Upper lobe of right lung (tissue), 1 donor: Measurements from ENCODE around the gene DRC1. TPM values are rescaled to one million over a fixed set of nuclear protein-coding genes. Genes with fewer than 3 reads are reported as not detected.

Source experiments
- ATAC-seq: fragments of 200-7000 bp; cut with Tn5 transposase; one replicate; pipeline ENCODE4 v1.9.1; 2020; ENCODE audit warnings: mild to moderate bottlenecking, moderate library complexity
- DNase-seq: peaks from one replicate; pipeline ENCODE4 v3.0.0-alpha.2; 2020
- H3K27ac ChIP-seq: fragments of 200-600 bp; one replicate; pipeline ENCODE4 v1.8.0; 2022
- H3K27me3 ChIP-seq: fragments of 200-600 bp; one replicate; pipeline ENCODE4 v1.8.0; 2022; ENCODE audit warnings: mild to moderate bottlenecking
- H3K36me3 ChIP-seq: fragments of 200-600 bp; one replicate; pipeline ENCODE4 v1.8.0; 2022
- H3K4me1 ChIP-seq: fragments of 200-600 bp; one replicate; pipeline ENCODE4 v1.8.0; 2022
- H3K4me3 ChIP-seq: fragments of 200-600 bp; one replicate; pipeline ENCODE4 v1.8.0; 2022; ENCODE audit warnings: mild to moderate bottlenecking
- H3K9me3 ChIP-seq: fragments of 200-600 bp; one replicate; pipeline ENCODE4 v1.8.0; 2022
- intact Hi-C: fragments of 100-400 bp; cut with DNase I; formaldehyde crosslinking; loops from one replicate; pipeline ENCODE4 v1.11.0; 2022
- total RNA-seq: library from RNA; stranded (reverse); fragmentation: NEBNext Ultra II Directional; extraction: Animal tissue kit (Norgen Biotek cat#: 25700); gene quantifications from one replicate; pipeline ENCODE4 v1.2.1, GENCODE V29; 2021
- TF ChIP-seq, protein P1 (sequence below): fragments of 200-600 bp; IDR thresholded peaks from one replicate; pipeline ENCODE4 v1.8.0; 2022; ENCODE audit warnings: antibody characterized with exemption
- donor health status: DM: no; HTN: yes; CAD: no; lungs with severe emphysema.

DRC1 gene
- total RNA-seq, 1 donor from 2014 or later = not detected

DNA sequence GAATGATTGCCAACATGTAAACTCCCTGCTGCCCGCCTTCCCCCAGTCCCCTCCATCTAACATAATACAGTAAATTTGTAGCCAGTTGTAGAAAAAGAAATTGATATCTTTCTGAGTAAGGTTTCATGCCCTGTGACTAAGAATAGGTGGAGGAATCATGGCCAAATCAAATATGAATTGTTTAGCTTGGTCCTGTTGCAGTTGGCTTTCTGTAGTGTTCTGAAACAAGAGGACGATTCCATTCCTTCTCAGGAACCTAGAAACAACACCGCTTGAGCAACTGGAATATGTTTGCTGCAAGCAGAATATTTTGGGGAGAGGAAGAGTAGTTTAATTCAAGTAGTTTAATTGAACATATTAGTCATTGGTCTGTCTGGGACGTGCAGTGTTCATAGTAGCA is 7.0 kb upstream of the DRC1 start:
- H3K36me3 ChIP-seq = peaks cover 17% of the 10 kb centered on the region
- ATAC-seq (no peak), DNase-seq (no peak)
- no peaks in the 10 kb centered on the region for H3K4me1 ChIP-seq
- no peak overlapping the region for H3K4me3 ChIP-seq
- intact Hi-C loops = no loop called here
- H3K9me3 ChIP-seq = no peaks in the 10 kb centered on the region
- TF ChIP-seq, protein P1, sequence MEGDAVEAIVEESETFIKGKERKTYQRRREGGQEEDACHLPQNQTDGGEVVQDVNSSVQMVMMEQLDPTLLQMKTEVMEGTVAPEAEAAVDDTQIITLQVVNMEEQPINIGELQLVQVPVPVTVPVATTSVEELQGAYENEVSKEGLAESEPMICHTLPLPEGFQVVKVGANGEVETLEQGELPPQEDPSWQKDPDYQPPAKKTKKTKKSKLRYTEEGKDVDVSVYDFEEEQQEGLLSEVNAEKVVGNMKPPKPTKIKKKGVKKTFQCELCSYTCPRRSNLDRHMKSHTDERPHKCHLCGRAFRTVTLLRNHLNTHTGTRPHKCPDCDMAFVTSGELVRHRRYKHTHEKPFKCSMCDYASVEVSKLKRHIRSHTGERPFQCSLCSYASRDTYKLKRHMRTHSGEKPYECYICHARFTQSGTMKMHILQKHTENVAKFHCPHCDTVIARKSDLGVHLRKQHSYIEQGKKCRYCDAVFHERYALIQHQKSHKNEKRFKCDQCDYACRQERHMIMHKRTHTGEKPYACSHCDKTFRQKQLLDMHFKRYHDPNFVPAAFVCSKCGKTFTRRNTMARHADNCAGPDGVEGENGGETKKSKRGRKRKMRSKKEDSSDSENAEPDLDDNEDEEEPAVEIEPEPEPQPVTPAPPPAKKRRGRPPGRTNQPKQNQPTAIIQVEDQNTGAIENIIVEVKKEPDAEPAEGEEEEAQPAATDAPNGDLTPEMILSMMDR = no peak
- no peaks in the 10 kb centered on the region for H3K27me3 ChIP-seq
- no peak overlapping the region for H3K27ac ChIP-seq

DNA sequence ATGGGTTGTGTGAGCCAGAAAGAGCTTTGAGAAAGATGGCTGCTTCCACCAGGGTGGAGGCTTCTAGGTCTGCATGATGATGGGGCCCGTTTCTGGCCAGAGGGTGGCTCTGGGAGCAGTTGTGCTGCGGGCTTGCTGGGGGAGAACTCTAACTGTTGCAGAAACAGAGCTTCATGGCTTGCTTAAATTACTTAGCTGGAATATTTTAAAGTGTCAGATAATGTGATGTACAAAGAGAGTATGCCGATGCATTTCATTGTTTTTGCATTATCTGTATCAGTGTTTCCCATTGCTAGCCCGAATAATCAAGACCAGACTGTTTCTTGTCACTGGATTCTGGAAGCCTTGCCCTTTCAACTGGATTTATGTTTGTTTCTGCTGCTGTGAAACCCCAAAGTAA is 6.3 kb upstream of the DRC1 start:
- H3K4me1 ChIP-seq = no peaks in the 10 kb centered on the region
- no peak overlapping the region for H3K27ac ChIP-seq
- H3K9me3 ChIP-seq = no peaks in the 10 kb centered on the region
- TF ChIP-seq, protein P1 = no peak
- H3K36me3 ChIP-seq = peaks cover 10% of the 10 kb centered on the region
- intact Hi-C loops = no loop called here
- DNase-seq (no peak), ATAC-seq (no peak)
- H3K4me3 ChIP-seq = no peak overlapping the region
- H3K27me3 ChIP-seq = no peaks in the 10 kb centered on the region

DNA sequence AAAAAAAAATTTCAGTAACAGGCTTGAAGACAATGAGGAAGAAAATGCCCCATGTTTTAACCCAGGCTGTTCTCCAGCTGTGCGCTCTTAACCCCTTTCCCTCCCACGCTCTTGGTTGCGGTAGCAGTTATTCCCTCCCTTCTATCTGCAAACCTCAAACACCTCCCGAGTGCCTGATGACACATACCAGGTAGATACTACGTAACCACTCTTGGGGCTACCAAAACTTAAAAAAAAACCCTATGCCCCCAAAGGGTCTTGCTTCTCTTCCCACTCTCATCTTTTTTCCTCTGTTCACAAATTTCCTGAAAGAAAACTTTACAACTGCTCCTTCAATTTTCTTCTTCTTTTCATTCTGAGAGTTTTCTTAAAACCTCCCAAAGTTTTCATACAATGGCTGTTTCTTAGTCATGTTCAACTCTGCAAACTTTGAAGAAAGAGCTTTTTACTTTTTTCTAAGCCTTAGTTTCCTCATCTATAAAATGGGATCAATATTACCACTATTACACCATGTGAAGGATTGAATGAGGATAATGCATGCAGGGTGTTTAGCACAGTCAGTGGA is 4.9 kb upstream of the DRC1 start:
- ATAC-seq = no peak
- TF ChIP-seq, protein P1 = no peak

DNA sequence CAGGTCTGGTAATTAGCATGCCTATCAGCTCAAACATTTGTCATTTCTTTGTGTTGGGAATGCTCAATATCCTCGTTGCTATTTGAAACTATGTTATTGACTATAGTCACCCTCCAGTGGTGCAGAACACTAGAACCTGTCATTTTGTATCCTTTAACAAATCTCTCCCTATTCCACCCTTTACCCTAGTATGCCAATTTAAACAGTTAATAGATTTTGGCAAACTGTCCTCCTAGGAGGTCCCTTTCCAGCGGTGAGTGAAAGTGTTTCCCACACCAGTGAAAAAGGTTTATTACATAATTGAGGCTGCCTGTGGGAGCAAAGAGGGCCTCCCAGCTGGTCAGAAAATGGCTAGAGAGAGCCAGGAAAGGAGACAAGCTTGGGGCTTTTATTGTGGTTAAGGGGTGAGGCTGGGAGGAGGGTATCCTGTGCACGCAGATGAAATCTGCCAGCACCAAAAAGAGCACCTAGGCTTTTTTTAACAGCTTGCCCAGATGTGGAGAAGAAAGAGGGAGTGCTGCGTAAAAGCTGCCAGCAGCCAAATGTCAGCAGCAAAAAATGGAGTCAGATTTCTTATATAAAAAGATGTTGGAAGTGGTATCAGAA is 1.8 kb upstream of the DRC1 start:
- Histone ChIP-seq H3K9me3 (no peaks in the 10 kb centered on the region), H3K27me3 (peaks cover 10% of the 10 kb centered on the region), H3K4me3 (no peak overlapping the region), H3K36me3 (no peaks in the 10 kb centered on the region), H3K27ac (no peak overlapping the region), H3K4me1 (peaks cover 7% of the 10 kb centered on the region)
- intact Hi-C loops = no loop called here
- DNase-seq = no peak
- ATAC-seq = no peak
- TF ChIP-seq, protein P1 = no peak

More for the DNA sequence above, 4.9 kb upstream of the DRC1 start:
- no peak for DNase-seq
- no peaks in the 10 kb centered on the region for H3K9me3 ChIP-seq
- no peak overlapping the region for H3K4me3 ChIP-seq
- H3K4me1 ChIP-seq = peaks cover 3% of the 10 kb centered on the region
- intact Hi-C loops = no loop called here
- peaks cover 8% of the 10 kb centered on the region for H3K36me3 ChIP-seq
- no peak overlapping the region for H3K27ac ChIP-seq
- peaks cover 4% of the 10 kb centered on the region for H3K27me3 ChIP-seq

DNA sequence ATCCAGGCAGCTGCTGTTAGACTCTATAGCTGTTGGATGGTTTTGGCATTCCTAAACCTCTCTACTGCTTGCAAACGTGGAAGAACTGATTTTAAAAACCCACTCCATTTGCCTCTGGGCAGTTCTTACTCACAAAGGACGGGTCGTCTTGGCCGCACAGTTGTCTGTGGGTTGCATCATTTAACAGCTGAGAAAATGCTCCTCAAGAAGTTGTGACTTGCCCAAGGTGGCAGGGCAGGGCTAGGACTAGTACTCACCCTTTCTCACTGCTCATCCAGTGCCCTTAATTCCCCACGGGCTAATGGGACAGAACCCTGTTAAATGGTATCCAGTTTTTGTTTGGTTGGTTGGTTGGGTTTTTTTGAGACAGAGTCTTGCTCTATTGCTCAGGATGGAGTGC is 997 bp upstream of the DRC1 start:
- Histone ChIP-seq H3K4me1 (peaks cover 7% of the 10 kb centered on the region), H3K27ac (no peak overlapping the region), H3K4me3 (no peak overlapping the region), H3K36me3 (no peaks in the 10 kb centered on the region), H3K9me3 (no peaks in the 10 kb centered on the region), H3K27me3 (peaks cover 10% of the 10 kb centered on the region)
- DNase-seq (no peak), ATAC-seq (no peak)
- intact Hi-C loops = no loop called here
- TF ChIP-seq, protein P1 = no peak
